Measurements from ENCODE around the gene ITPR1. TPM values are rescaled to one million over a fixed set of nuclear protein-coding genes. Genes with fewer than 3 reads are reported as not detected.

The ITPR1 gene
- total and polyA plus RNA-seq, 2 of the 4 experiments (the other 2 are of a cell fraction), result 1.8 to 5.7 TPM

DNA sequence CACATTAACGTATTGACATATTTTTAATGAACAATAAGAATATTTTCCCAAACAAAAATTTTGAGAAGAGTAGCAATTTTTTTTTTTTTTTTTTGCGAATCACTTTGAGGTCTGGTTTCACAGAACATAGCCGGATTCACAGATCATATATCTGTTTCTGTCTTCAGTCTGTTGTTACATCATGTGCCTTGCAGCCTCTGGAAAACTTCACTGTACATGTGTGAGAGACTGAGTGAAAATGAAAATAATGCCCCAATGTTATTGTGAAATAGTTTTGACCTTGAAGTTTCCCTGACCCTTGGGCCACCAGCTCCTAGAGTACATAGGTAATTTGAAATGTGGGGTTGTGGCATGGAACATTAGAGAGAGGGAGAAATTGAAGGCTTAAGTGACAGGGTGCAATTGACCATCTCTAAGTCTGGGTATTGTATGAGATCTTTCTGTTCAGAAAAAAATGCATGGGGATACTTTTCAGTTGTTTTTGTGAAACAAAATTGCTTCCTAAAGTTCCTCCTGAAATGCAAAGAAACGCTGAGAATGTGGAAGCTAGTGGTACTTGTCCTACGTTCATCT lies 14.0 kb downstream of the ITPR1 start:
- Histone ChIP-seq H4K5ac (ENCODE audit: low read depth, low read length) (no peak overlapping the region), H4K8ac (ENCODE audit: low read depth in 2 of 2, low read length in 2 of 2) (no peak overlapping the region), H2BK20ac (ENCODE audit: low read depth, low read length) (no peak overlapping the region), H3K36me3 (ENCODE audit: control insufficient read depth, insufficient read depth, low read length) (no peaks in the 10 kb centered on the region), H4K20me1 (ENCODE audit: insufficient read depth, low read length) (no peaks in the 10 kb centered on the region), H3K56ac (ENCODE audit: extremely low read depth, insufficient read depth, low read length) (no peak overlapping the region), H3K79me1 (ENCODE audit: low read depth in 1 of 2, low read length in 2 of 2) (no peaks in the 10 kb centered on the region), H3K9me1 (ENCODE audit: insufficient read depth, low read length) (no peaks in the 10 kb centered on the region), H3K4ac (ENCODE audit: low read depth, low read length) (no peak overlapping the region), H3K4me1 (ENCODE audit: control insufficient read depth, insufficient read depth, low read length) (no peaks in the 10 kb centered on the region), H3K9ac (ENCODE audit: low read depth, low read length) (no peak overlapping the region), H3K18ac (ENCODE audit: low read depth, low read length) (no peak overlapping the region), H2AFZ (replicated peaks; ENCODE audit: low read length, poor library complexity) (no peak overlapping the region), H3K23ac (ENCODE audit: low read depth, low read length) (no peak overlapping the region), H3K4me2 (ENCODE audit: low read depth, low read length) (no peak overlapping the region), H3K27ac (ENCODE audit: insufficient read depth, low read length) (no peak overlapping the region), H3K14ac (replicated peaks; ENCODE audit: low read depth, low read length) (no peak overlapping the region), H4K91ac (ENCODE audit: insufficient read depth, low read depth, low read length) (no peak overlapping the region), H3K4me3 (ENCODE audit: insufficient read depth, low read depth, low read length) (no peak overlapping the region), H2BK15ac (ENCODE audit: low read depth, low read length) (no peak overlapping the region), H3K27me3 (ENCODE audit: control insufficient read depth, insufficient read depth, low read length) (no peaks in the 10 kb centered on the region; the same call in 1 of the 2 replicates), H3K9me3 (ENCODE audit: control insufficient read depth, insufficient read depth, low read length) (no peaks in the 10 kb centered on the region), H2BK120ac (ENCODE audit: low read depth, low read length) (no peak overlapping the region), H2AK9ac (replicated peaks; ENCODE audit: low read depth, low read length, poor library complexity) (no peak overlapping the region), H2AK5ac (ENCODE audit: low read depth, low read length) (no peak overlapping the region), H2BK5ac (ENCODE audit: low read depth, low read length, poor library complexity, severe bottlenecking) (no peak overlapping the region)
- intact Hi-C loops (cut with micrococcal nuclease), result no loop called here
- TF ChIP-seq CEBPB (IDR thresholded peaks at IDR 0.05; ENCODE audit: low read depth, low read length), result peak; percentile 81
- TF ChIP-seq, protein P1, sequence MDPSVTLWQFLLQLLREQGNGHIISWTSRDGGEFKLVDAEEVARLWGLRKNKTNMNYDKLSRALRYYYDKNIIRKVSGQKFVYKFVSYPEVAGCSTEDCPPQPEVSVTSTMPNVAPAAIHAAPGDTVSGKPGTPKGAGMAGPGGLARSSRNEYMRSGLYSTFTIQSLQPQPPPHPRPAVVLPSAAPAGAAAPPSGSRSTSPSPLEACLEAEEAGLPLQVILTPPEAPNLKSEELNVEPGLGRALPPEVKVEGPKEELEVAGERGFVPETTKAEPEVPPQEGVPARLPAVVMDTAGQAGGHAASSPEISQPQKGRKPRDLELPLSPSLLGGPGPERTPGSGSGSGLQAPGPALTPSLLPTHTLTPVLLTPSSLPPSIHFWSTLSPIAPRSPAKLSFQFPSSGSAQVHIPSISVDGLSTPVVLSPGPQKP (IDR thresholded peaks at IDR 0.05; ENCODE audit: borderline replicate concordance, low read depth, low read length), result no peak
- dilution Hi-C loops (cut with HindIII; ENCODE audit: low sequenced_read_pairs, unreplicated experiment), result no loop called here
- in situ Hi-C loops (cut with MboI; ENCODE audit: low sequenced_read_pairs), result no loop called here
- DNase-seq, result peak; percentile 5
- WGBS, 2 experiments (ENCODE audit: extremely low coverage in 2 of 2, insufficient read length in 1 of 2), result 20% methylated on average over 1 of the region's 5 CpGs; no CpG with 5 or more reads in 1 of the 2 experiments
- no TSS peak for BruUV-seq (replicated peaks)
- CTCF ChIA-PET, result interaction anchor here (0.6 to 1.0 kb wide), 3 partner anchors 9 to 156 kb away, joined by 3 to 4 read pairs (median 3); no protein-coding TSS in a partner anchor
- ATAC-seq (ENCODE audit: low read depth), result peak; percentile 44; the same call in 1 of the 2 replicates
- POLR2A ChIA-PET (ENCODE audit: unreplicated experiment), result no interaction called here
